Adrenal gland (tissue), 12 donors: ENCODE results near the gene SLC52A3. TPM values are rescaled to one million over a fixed set of nuclear protein-coding genes. Genes with fewer than 3 reads are reported as not detected.

Experiments used
- DNase-seq, 7 donors: peaks; one replicate each; pipeline ENCODE4 v3.0.0-alpha.2; 2019 to 2020
- H3K27ac ChIP-seq, 5 donors: fragments of 200-600 bp; sonication (generic) in 4 of 5; 1 replicate in 3 of 5; 2 replicates in 2 of 5; pipeline versions ENCODE4 v1.5.1 to v1.8.0; 2016 to 2020; ENCODE audit warnings: mild to moderate bottlenecking in 1 of 5
- H3K27me3 ChIP-seq: fragments of 200-600 bp; 2 replicates; pipeline ENCODE4 v1.8.0; 2021
- H3K36me3 ChIP-seq, 2 donors: fragments of 200-600 bp; replicated peaks in 1 of 2; 1 replicate in 1 of 2; 2 replicates in 1 of 2; pipeline versions ENCODE4 v1.5.1 to v1.8.0; 2018 to 2022
- H3K4me1 ChIP-seq, 2 donors: fragments of 200-600 bp; replicated peaks in 1 of 2; 1 replicate in 1 of 2; 2 replicates in 1 of 2; pipeline versions ENCODE4 v1.5.1 to v1.8.0; 2018 to 2021
- H3K4me3 ChIP-seq, 4 donors: fragments of 200-600 bp; sonication (generic) in 3 of 4; one replicate each; pipeline ENCODE4 v1.5.1; 2016 to 2018
- H3K9me3 ChIP-seq, 3 donors: fragments of 200-600 bp; sonication (generic) in 1 of 3; replicated peaks in 1 of 3; 1 replicate in 2 of 3; 2 replicates in 1 of 3; pipeline versions ENCODE4 v1.5.1 to v1.8.0; 2016 to 2021
- POLR2A ChIP-seq, 2 donors: fragments of 450-650 bp; IDR thresholded peaks; one replicate each; pipeline ENCODE4 v1.6.1; 2017; ENCODE audit warnings: antibody characterized with exemption in 2 of 2, mild to moderate bottlenecking in 2 of 2, moderate library complexity in 1 of 2
- WGBS, 4 donors: extraction: QIAGEN DNeasy Blood & Tissue Kit in 2 of 4; methylation state at CpG; one replicate each; pipeline versions ENCODE4 v1.1.5 to v1.1.7; 2013 to 2017; 5-methylcytosine and 5-hydroxymethylcytosine counted together
- intact Hi-C, 2 donors: fragments of 100-400 bp; cut with DNase I; formaldehyde crosslinking; loops; one replicate each; pipeline versions ENCODE4 v1.14.1 to v1.15.0; 2022 to 2023
- polyA plus RNA-seq, 3 donors: library from polyadenylated mRNA; stranded (reverse); fragments of 200-250 nt in 2 of 3; fragments of 350-450 nt in 1 of 3; fragmentation: Illumina TruSeq in 1 of 3; extraction: RNeasy Lipid Tissue Mini Kit (QIAGEN cat#74804) in 1 of 3; gene quantifications; one replicate each; pipeline ENCODE4 v1.2.3, GENCODE V29; 2013 to 2014
- total RNA-seq, 9 donors: library from RNA; depleted of rRNA in 4 of 9; stranded (reverse); fragments of >200 nt in 4 of 9; fragments of 120-200 nt in 1 of 9; fragmentation: NEBNext Ultra II Directional in 1 of 9; extraction: Animal tissue kit (Norgen Biotek cat#: 25700) in 1 of 9; gene quantifications; one replicate each; pipeline versions ENCODE4 v1.1.0 to v1.2.4, GENCODE V29; 2013 to 2023
- TF ChIP-seq, protein P1 (sequence below), 6 experiments: fragments of 450-650 bp in 4 of 6; fragments of 200-600 bp in 2 of 6; sonication (generic) in 1 of 6; IDR thresholded peaks; 1 replicate in 5 of 6; 2 replicates in 1 of 6; pipeline versions ENCODE4 v1.5.1 to v1.8.0; 2016 to 2021; ENCODE audit warnings: antibody characterized with exemption in 6 of 6, mild to moderate bottlenecking in 2 of 6, moderate library complexity in 1 of 6
- donor health status: healthy with polysubstance abuse.
- donor health status: Bipolar disorder and iron deficiency.
- donor health status: DM: yes; HTN: yes; CAD: no.
- donor health status: DM: no; HTN: no; CAD: no.
- donor health status: DM: no; HTN: no; CAD: no.
- donor health status: DM: yes; HTN: yes; CAD: no.

The SLC52A3 gene
- total and polyA plus RNA-seq, 12 donors: 0.05 to 1.2 (median 0.25) TPM; not detected in 1

DNA sequence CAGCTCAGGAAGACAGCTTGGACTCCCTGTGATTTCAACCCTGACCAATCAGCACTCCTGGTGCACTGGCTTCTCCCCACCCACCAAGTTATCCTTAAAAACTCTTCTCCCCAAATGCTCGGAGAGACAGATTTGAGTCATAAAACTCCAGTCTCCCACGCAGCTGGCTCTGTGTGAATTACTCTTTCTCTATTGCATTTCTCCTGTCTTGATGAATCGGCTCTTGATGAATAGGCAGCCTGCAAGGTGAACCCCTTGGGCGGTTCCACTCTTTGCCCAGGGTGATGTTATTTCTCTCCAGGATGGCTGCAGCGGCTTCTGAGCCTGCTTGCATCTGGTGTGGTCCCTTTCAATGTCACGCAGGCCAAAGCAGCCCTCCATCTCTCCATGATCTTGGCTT lies 12.4 kb downstream of the SLC52A3 start:
- WGBS, 4 donors: 72 to 76% (median 74%) methylated on average over 6 of the region's 6 CpGs
- H3K27ac ChIP-seq: no peak overlapping the region
- H3K4me1 ChIP-seq: no peaks in the 10 kb centered on the region
- TF ChIP-seq, protein P1, sequence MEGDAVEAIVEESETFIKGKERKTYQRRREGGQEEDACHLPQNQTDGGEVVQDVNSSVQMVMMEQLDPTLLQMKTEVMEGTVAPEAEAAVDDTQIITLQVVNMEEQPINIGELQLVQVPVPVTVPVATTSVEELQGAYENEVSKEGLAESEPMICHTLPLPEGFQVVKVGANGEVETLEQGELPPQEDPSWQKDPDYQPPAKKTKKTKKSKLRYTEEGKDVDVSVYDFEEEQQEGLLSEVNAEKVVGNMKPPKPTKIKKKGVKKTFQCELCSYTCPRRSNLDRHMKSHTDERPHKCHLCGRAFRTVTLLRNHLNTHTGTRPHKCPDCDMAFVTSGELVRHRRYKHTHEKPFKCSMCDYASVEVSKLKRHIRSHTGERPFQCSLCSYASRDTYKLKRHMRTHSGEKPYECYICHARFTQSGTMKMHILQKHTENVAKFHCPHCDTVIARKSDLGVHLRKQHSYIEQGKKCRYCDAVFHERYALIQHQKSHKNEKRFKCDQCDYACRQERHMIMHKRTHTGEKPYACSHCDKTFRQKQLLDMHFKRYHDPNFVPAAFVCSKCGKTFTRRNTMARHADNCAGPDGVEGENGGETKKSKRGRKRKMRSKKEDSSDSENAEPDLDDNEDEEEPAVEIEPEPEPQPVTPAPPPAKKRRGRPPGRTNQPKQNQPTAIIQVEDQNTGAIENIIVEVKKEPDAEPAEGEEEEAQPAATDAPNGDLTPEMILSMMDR (IDR thresholded peaks at IDR 0.05): no peak
- TF ChIP-seq POLR2A (IDR thresholded peaks at IDR 0.05): no peak
- intact Hi-C loops: no loop called here
- H3K4me3 ChIP-seq: no peak overlapping the region
- H3K9me3 ChIP-seq: no peaks in the 10 kb centered on the region
- peaks cover 17% of the 10 kb centered on the region for H3K27me3 ChIP-seq
- DNase-seq: no peak
- no peaks in the 10 kb centered on the region for H3K36me3 ChIP-seq

DNA sequence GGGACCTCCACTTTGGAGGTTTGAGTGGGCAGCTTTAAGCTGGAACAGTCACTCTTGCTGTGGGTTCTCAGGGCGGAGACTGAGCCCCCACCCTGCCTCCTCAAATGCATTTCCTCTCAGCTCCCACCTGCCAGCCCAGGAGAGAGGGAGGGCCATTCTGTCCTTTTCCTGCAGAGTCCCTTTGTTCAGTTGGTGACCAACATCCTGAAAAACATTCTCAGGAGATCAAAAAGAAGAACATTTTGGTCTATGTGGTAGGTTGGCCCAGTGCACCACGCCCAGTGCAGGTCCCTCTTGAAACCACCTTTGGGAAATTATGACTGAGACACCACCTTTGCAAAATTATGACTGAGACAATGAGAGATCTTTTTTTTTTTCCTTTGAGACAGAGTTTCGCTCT lies 13.4 kb downstream of the SLC52A3 start:
- Histone ChIP-seq H3K9me3 (no peaks in the 10 kb centered on the region), H3K4me1 (no peaks in the 10 kb centered on the region), H3K27ac (no peak overlapping the region), H3K4me3 (no peak overlapping the region), H3K27me3 (peaks cover 7% of the 10 kb centered on the region), H3K36me3 (no peaks in the 10 kb centered on the region)
- 70 to 89% (median 79%) methylated on average over 3 of the region's 3 CpGs for WGBS, 4 donors
- TF ChIP-seq, protein P1 (IDR thresholded peaks at IDR 0.05): no peak
- no peak for TF ChIP-seq POLR2A (IDR thresholded peaks at IDR 0.05)
- DNase-seq: no peak
- intact Hi-C loops: no loop called here

DNA sequence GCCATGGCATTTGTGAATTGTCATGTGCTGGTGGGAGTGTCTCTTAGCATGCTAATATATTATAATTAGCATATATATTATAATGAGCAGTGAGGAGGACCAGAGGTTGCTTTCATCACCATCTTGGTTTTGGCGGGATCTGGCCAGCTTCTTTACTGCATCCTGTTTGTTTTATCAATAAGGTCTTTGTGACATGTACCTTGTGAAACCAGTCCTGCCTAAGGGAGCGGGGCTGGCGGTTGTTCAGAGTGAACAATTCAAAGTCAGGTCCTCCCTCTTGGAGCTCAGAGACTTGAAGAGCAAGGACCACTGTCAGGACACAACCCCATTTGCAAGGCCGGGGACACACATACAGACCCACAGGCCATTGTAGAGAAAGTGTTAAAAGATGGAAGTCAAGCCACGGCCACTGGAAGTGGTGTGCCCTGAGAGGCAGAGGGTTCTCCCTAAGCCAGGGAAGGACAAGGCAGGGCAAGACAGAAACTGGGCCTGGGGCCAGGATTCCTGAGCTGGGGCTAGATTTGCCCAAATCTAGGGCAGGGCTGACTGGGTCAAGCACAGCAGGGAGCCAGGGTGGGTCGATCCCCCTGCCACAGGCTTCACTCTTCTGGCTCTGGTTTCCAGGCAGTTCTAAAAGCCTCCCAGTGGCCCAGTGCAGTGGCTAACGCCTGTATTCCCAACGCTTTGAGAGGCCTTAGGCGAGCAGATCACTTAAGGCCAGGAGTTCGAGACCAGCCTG lies 14.2 kb downstream of the SLC52A3 start:
- 73 to 84% (median 78%) methylated on average over 5 to 10 of the region's 10 CpGs for WGBS, 4 donors
- DNase-seq: no peak
- Histone ChIP-seq H3K4me1 (no peaks in the 10 kb centered on the region), H3K9me3 (no peaks in the 10 kb centered on the region), H3K36me3 (no peaks in the 10 kb centered on the region), H3K27me3 (peaks cover 4% of the 10 kb centered on the region), H3K27ac (no peak overlapping the region), H3K4me3 (no peak overlapping the region)
- intact Hi-C loops: no loop called here
- TF ChIP-seq, protein P1 (IDR thresholded peaks at IDR 0.05): no peak
- no peak for TF ChIP-seq POLR2A (IDR thresholded peaks at IDR 0.05)

DNA sequence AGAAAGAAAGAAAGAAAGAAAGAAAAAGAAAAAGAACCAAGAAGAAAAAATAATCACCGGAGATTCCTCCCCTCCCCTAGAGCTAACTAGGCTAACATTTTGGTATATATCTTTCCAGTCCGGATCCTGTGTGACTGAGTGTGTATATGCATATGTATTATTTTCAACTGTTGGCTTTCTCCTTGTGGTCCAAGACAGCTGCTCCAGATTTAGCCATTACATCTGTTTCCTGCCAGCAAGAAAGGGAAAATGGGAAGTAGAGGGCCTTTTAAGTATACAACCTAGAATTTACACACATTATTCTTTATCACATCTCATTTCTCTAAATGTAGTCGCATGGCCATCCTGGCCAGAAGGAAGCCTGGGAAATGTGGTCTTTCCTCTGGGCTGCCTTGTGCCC lies 15.2 kb downstream of the SLC52A3 start:
- intact Hi-C loops: no loop called here
- Histone ChIP-seq H3K4me3 (no peak overlapping the region), H3K27ac (no peak overlapping the region), H3K9me3 (no peaks in the 10 kb centered on the region), H3K4me1 (no peaks in the 10 kb centered on the region), H3K27me3 (peaks cover 4% of the 10 kb centered on the region), H3K36me3 (no peaks in the 10 kb centered on the region)
- 36 to 62% (median 52%) methylated on average over 3 of the region's 3 CpGs for WGBS, 4 donors
- no peak for TF ChIP-seq POLR2A (IDR thresholded peaks at IDR 0.05)
- TF ChIP-seq, protein P1 (IDR thresholded peaks at IDR 0.05): no peak
- DNase-seq: no peak
